SU-DHL-6 (cell line): ENCODE data around the gene NQO2.

Experiments used
- H2AFZ ChIP-seq: fragments of 200-600 bp; sonication (generic); 2 replicates; pipeline ENCODE4 v1.6.1; 2014; ENCODE audit warnings: low read depth, mild to moderate bottlenecking, moderate library complexity, mixed read lengths, antibody characterized with exemption, low read length; ENCODE audit not compliant: severe bottlenecking
- H3F3A ChIP-seq: fragments of 200-600 bp; shearing (Covaris generic); 2 replicates; pipeline ENCODE4 v1.6.0; 2016; ENCODE audit warnings: antibody characterized with exemption, mild to moderate bottlenecking; ENCODE audit not compliant: insufficient read depth
- H3K27ac ChIP-seq: fragments of 200-600 bp; sonication (generic); 2 replicates; pipeline ENCODE4 v1.5.1; 2016; ENCODE audit warnings: low read depth, mild to moderate bottlenecking, low read length, moderate library complexity, mixed read lengths
- H3K27me3 ChIP-seq: fragments of 200-600 bp; sonication (generic), shearing (Covaris generic); 2 replicates; pipeline ENCODE4 v1.6.0; 2014; ENCODE audit warnings: mild to moderate bottlenecking, low read length
- H3K36me3 ChIP-seq: fragments of 200-600 bp; sonication (generic); 2 replicates; pipeline ENCODE4 v1.6.1; 2014; ENCODE audit warnings: mild to moderate bottlenecking, low read length, mixed read lengths
- H3K4me2 ChIP-seq: fragments of 300-600, 200-600 bp; shearing (Covaris generic), sonication (generic); 2 replicates; pipeline ENCODE4 v1.6.0; 2014; ENCODE audit warnings: low read length, low read depth, mild to moderate bottlenecking; ENCODE audit not compliant: poor library complexity, severe bottlenecking
- H3K4me3 ChIP-seq: fragments of 200-600 bp; sonication (generic); 2 replicates; pipeline ENCODE4 v1.5.1; 2014; ENCODE audit warnings: antibody characterized with exemption, low read length, mild to moderate bottlenecking, mixed read lengths; ENCODE audit not compliant: insufficient read depth, poor library complexity, severe bottlenecking
- H3K79me2 ChIP-seq: fragments of 200-600 bp; sonication (generic); 2 replicates; pipeline ENCODE4 v1.6.1; 2014; ENCODE audit warnings: mild to moderate bottlenecking, low read length, moderate library complexity; ENCODE audit not compliant: insufficient read depth
- H3K9ac ChIP-seq: fragments of 200-600 bp; sonication (generic); 2 replicates; pipeline ENCODE4 v1.7.0; 2014; ENCODE audit warnings: mild to moderate bottlenecking, low read length
- H3K9me2 ChIP-seq: fragments of 200-600 bp; sonication (generic); replicated peaks from 2 replicates; pipeline ENCODE4 v1.6.1; 2014; ENCODE audit warnings: low read length; ENCODE audit not compliant: insufficient read depth
- H3K9me3 ChIP-seq: fragments of 200-600 bp; sonication (generic); 2 replicates; pipeline ENCODE4 v1.6.1; 2014; ENCODE audit warnings: low read length, mixed read lengths; ENCODE audit not compliant: insufficient read depth
- H4K20me1 ChIP-seq: fragments of 200-600 bp; sonication (generic); 2 replicates; pipeline ENCODE4 v1.6.1; 2014; ENCODE audit warnings: low read depth, mild to moderate bottlenecking, antibody characterized with exemption, low read length, moderate library complexity, mixed read lengths
- CTCF ChIP-seq: fragments of 200-600 bp; sonication (generic); IDR thresholded peaks from one replicate; pipeline ENCODE4 v1.5.1; 2017; ENCODE audit warnings: antibody characterized with exemption, mild to moderate bottlenecking, low read length, moderate library complexity; ENCODE audit not compliant: insufficient read depth, poor library complexity, severe bottlenecking
- EZH2phosphoT487 ChIP-seq: fragments of 200-600 bp; sonication (generic), shearing (Covaris generic); conservative IDR thresholded peaks from 2 replicates; pipeline ENCODE4 v1.6.1; 2018; ENCODE audit warnings: mild to moderate bottlenecking, antibody characterized with exemption, low read length, moderate library complexity, mixed read lengths

Gene NQO2

GRCh38 chr6:2988426-2989331, 11.0 kb upstream of the NQO2 start:
- Histone ChIP-seq H3K9me2 (no peaks in the 10 kb centered on the region), H3K27ac (peak overlapping the region; percentile 84), H3K36me3 (no peaks in the 10 kb centered on the region), H3K9me3 (no peaks in the 10 kb centered on the region), H2AFZ (peak overlapping the region; percentile 93), H4K20me1 (no peaks in the 10 kb centered on the region), H3K27me3 (no peaks in the 10 kb centered on the region), H3K4me2 (peak overlapping the region; percentile 79), H3K9ac (peak overlapping the region; percentile 67), H3K4me3 (peak overlapping the region; percentile 63), H3K79me2 (no peaks in the 10 kb centered on the region), H3F3A (peaks cover 10% of the 10 kb centered on the region)
- TF ChIP-seq EZH2phosphoT487 (no peak), CTCF (peak; percentile 99)

GRCh38 chr6:2989332-2990247, 10.1 kb upstream of the NQO2 start:
- H3K79me2 ChIP-seq = no peaks in the 10 kb centered on the region
- H2AFZ ChIP-seq = peak overlapping the region; percentile 93

More at GRCh38 chr6:2989332-2990247, 10.1 kb upstream of the NQO2 start:
- Histone ChIP-seq H3K36me3 (no peaks in the 10 kb centered on the region), H3K9ac (peak overlapping the region; percentile 67), H3K27me3 (no peaks in the 10 kb centered on the region), H3K9me2 (no peaks in the 10 kb centered on the region), H4K20me1 (no peaks in the 10 kb centered on the region), H3K9me3 (no peaks in the 10 kb centered on the region), H3K4me2 (peak overlapping the region; percentile 79), H3F3A (peaks cover 10% of the 10 kb centered on the region), H3K4me3 (peak overlapping the region; percentile 63), H3K27ac (peak overlapping the region; percentile 84)
- TF ChIP-seq EZH2phosphoT487 = no peak
- no peak for TF ChIP-seq CTCF
